HG03521 (cell line): ENCODE data around the gene MSI2.

Experiments used
- ATAC-seq: cut with Tn5 transposase; IDR thresholded peaks from one replicate; pipeline ENCODE4 v1.9.1; 2021; ENCODE audit warnings: mild to moderate bottlenecking, moderate library complexity; ENCODE audit not compliant: unreplicated experiment

MSI2 gene

DNA sequence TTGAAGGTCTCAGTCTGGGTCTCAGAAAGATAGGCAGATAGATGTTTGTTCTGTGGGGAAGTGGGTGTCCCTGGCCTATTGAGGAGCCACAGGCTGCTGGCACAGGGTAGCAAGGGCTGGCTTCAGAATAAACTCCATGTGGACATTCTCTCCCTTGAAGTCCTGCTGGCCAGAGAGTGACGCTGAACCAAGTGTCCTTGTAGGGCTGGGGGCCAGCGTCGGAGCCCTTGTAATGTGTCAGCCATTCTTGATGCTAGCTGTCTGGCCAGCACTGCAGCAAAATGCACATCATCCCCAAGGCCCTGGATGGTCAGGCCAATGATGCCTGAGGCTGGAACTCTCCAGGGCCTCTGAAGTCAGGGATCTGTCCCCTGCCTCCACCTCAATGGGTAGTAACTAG is 385.4 kb downstream of the MSI2 start:
- ATAC-seq: no peak

- no peak for ATAC-seq
Measured at GRCh38 chr17:57643062-57643461, 386.7 kb downstream of the MSI2 start.

DNA sequence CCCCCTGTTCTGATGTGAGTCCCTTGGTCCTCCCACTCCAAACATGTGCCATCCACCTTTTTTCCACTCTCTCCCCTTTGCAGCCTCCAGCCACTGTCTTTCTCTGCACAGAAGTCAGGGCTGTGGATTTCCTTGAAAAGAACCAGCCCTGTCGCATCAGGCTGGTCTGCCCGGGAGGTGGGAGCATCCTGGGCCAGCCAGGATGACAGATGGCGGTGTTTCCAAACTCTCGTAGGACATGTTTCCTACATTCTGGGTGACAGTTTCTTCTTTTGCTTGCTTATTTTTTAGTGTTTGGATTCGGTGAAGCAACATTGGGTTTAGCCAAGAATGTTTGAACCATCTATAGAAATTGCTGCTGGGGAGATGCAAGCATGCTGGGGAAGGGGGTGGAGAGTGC is 388.0 kb downstream of the MSI2 start:
- ATAC-seq: no peak

- ATAC-seq: no peak
Measured at GRCh38 chr17:57645950-57646665, 389.8 kb downstream of the MSI2 start.

DNA sequence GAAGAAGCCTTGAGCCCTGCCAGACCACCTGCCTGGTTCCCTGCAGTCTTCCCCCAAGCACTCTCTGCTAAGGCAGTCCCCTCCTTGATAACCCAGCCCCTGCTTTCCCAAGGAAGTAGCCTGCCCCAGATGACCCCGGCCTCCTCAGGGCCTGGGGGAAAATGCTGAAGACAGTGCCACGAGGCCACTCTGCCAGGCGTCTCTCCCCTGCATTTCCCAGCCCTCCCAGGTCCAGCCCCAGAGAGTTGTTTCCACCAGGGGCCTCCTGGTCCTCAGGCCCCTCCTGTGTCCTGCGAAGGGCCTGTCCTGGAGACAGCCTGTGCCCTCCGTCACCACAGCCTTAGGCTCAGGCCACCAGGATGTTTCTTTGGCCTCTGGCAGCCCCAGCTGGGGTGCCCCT is 392.4 kb downstream of the MSI2 start:
- ATAC-seq: no peak

DNA sequence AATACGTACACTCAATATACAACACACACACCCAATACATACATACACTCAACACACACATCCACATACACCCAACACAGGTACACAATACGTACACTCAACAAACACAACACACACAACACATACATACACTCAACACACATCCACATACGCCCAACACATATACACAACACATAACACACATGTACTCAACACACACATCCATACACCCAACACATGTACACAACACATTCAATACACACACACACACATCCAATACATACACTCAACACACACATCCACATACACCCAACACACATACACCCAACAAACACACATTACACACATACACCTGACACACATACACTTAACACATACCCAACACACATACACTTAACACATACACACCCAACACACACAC is 392.9 kb downstream of the MSI2 start:
- ATAC-seq: no peak

DNA sequence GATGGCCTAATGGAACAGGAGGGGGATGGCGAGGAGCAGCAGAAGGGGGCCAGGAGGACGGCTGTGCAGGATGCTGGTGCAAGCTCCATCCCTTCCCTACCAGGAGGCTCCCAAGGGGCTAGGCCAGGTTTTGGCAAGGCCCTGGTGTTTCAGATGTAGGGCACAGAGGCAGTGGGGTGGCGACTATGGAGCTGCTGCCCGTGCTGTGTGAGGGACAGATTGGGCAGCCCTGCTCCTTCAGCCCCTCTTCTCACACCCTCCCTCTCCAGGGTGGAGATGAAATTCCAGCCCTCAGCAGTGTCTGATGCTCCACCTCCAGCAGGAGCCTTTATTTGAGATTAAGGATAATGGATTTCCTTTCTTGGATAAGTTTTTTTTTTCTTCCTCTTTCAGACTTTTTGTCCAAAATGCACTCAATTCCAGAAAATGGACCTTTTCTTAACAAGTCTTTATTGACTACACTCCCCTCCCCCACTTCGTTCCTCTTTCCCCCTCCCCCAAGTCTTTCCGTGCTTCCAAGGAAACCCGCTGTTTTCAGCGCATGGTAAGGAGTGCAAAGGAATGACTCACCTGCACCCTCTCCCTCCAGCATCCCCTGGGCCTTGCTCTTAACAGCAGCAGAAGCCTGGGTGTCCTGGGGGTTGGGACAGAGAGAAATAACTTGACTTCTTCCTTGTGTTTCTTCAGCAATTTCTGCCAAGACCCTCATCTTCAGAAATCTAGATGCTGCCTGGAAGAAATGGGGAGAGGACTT is 393.6 kb downstream of the MSI2 start:
- ATAC-seq: no peak

DNA sequence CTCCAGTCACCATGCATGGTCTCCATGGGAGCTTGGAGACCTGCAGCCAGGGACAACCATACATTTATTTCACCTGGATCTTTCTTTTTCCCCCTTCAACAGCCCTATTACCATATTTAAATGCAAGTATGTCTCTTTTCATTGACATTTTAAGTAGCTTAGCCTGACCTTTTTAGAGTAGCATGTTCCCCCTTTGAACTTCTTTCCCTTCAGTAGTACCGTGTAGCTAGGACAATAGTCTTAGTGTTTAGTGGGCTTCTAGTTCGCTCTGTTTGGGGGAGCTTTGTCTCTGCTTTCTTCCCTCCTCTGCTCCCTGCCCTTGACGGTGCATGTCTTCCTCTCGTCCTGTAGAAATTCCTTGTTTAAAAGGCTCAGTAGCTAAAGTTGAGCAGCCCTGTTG is 394.2 kb downstream of the MSI2 start:
- no peak for ATAC-seq

- no peak for ATAC-seq
Measured at GRCh38 chr17:57651451-57651850, 395.1 kb downstream of the MSI2 start.

- ATAC-seq: no peak
Measured at GRCh38 chr17:57651996-57652395, 395.7 kb downstream of the MSI2 start.

GRCh38 chr17:57652811-57653210 is 396.5 kb downstream of the MSI2 start:
- ATAC-seq: no peak

DNA sequence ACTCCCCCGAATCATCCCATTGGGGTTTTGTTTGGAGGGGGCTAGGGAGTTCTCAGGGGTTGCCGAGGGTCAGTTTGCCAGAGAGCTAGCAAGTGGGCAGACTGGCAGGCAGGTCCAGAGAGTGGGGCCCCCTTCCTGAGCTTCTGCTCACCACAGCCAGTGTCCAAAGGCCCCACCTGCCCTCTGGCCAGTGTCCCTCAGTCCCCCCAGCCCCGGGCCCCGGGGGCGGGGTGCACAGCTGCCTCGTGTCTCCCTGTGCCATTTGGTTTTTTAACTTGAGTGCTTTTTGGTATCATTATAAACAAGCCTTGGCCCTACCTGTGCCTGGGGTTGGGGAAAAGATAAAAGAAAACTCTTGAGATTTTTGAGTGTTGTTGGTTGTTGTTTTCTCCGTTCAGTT is 397.0 kb downstream of the MSI2 start:
- ATAC-seq: no peak

GRCh38 chr17:57654040-57654775 is 397.9 kb downstream of the MSI2 start:
- no peak for ATAC-seq

GRCh38 chr17:57655553-57655952 is 399.2 kb downstream of the MSI2 start:
- no peak for ATAC-seq

- no peak for ATAC-seq
Measured at GRCh38 chr17:57657211-57657610, 400.9 kb downstream of the MSI2 start.

DNA sequence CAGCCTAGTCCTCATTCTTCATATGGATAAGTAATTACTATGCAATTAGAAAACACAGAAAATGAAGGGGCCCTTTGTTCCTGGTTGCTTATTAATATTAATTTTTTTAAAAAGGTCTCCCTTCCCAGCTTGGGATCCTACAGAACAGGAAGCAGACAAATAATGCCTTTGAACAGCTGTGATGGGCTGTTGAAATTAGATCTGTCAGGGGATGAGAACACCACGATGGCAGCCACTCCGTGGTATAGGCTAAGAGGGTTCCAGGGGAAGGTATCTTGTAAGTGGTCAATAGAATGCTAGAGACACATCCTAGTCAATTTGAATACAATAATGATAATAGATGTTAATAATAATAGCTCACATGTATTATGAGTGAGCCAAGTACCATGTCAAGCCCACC is 405.7 kb downstream of the MSI2 start:
- no peak for ATAC-seq

DNA sequence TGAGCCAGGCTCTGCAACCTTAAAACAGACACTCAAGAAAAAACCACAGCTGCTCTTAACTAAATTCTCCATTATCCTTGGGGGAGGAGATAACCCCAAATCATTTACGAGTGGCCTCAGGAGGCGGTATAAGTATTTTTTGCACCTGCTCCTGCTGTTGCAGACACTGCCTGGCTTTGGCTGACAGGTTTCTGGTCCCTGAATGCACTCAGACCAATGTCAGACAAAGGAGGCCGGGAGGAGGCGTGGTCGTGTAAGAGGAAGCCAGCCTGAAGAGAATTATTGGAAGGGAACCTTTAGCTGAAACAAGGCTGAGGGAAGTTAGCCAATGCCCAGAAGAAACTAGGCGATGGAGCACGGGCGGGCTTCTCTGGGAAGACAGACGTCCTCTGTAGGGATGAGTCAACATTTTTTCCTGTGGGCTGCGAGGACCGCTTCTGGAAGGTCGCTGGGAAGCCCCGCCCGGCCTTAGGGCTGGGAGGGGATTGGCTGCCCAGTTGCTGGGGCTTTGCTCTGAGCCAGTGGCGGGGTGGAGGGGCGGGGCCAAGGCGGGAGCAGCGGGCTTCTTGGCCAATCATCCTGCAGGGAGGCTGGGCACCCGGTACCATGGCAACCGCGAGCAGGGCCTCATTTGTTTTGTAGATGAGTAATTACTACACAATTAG is 406.5 kb downstream of the MSI2 start:
- no peak for ATAC-seq

DNA sequence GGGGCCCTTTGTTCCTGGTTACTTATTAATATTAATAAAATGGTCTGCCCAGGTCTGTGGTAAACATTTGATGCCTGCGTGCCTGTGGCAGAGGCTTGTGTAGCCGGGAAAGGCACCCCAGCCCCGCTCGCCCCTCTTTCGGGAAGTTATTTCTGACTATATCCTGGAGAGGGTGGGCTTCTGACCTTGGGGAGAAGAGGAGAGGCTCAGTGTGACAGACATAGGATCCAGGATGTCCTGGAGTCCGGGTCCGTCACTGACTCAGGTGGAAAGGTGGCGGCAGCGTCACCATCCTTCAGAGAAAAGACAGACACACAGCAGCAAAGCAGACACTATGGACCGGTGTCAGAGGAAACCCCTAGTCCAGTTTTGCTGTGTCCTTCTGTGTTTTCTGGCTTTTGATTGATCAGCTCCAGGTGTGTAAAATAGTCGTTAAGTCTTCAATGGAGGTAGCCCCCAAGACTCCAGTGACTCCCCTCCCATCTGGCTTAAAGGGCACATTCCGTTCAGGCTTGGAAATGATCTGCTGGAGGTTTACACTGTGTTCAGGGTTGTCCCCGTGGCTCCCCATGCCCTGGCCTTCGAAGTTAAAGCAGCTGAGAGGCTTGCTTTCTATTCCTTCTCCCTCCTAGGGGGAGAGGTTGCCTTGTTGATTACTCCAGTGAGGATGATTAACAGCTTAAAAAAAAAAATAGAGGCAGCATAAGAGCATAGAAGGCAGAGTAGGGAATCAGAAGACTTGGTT is 407.2 kb downstream of the MSI2 start:
- ATAC-seq: no peak

DNA sequence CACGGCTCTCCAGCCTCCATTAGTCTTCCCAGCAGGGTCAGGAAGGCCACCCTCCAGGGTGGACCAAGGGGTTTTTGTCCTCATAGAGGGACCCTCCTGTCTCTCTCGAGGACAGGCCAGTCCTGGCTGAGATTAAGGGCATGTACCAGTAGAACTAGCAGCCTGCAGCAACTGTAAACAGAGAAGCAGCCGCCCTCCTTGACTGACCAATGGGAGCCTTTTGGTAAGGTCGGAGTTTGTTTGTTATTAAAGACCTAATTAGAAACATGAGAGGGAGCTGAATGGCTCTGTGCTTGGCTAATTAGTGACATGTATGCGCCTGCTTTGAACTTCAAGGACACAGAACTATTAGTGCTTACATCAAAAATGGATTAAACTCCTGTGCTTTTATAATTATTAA is 408.8 kb downstream of the MSI2 start:
- ATAC-seq: no peak

DNA sequence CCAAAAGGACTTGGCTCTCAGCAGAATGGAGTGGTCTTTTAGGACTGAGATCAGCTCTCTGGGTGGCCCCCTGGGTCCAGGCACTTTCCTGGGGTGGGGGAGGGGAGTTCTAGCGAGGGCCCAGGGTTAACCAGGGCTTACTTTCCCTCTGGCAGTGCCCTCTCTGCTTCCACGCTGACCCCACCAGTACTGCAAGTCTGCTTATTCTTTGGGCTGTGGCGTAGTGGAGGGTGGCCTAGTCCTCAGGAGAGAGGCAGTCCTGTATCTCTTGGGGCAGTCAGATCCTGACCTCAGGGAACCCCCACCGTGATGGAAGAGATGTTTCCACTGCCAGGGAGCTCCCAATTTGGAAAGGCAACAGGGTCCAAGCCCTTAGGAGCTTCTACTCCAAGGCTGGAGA is 409.4 kb downstream of the MSI2 start:
- no peak for ATAC-seq
